Stimulated activated naive CD8-positive, alpha-beta T cell treated with anti-CD3 and anti-CD28 coated beads, Interleukin-15, amount 100 ng/mL, for 72 hours (primary cell): ENCODE data around the gene NRG2.

ENCODE experiments used
- ATAC-seq: fragments of 150-1000 bp; cut with Tn5 transposase; 2 replicates; pipeline ENCODE4 v1.10.0; 2021; ENCODE audit warnings: mild to moderate bottlenecking, moderate library complexity
- DNase-seq, 2 donors: peaks; one replicate each; pipeline ENCODE4 v3.0.0; 2021 to 2022
- H3K27ac Mint-ChIP-seq, 2 donors: one replicate each; pipeline ENCODE4 v1.8.0; 2022; ENCODE audit warnings: mild to moderate bottlenecking in 2 of 2, mixed read lengths in 2 of 2, moderate library complexity in 2 of 2
- H3K27me3 Mint-ChIP-seq: one replicate; pipeline ENCODE4 v1.8.0; 2022; ENCODE audit warnings: mixed read lengths
- H3K4me1 Mint-ChIP-seq: one replicate; pipeline ENCODE4 v1.8.0; 2022; ENCODE audit warnings: mild to moderate bottlenecking, mixed read lengths
- H3K4me3 Mint-ChIP-seq, 2 donors: one replicate each; pipeline ENCODE4 v1.8.0; 2022; ENCODE audit warnings: mild to moderate bottlenecking in 2 of 2, mixed read lengths in 2 of 2, moderate library complexity in 1 of 2
- H3K9me3 Mint-ChIP-seq, 2 donors: one replicate each; pipeline ENCODE4 v1.8.0; 2022; ENCODE audit warnings: mixed read lengths in 2 of 2

The NRG2 gene

GRCh38 chr5:140024928-140025327 lies 18.2 kb downstream of the NRG2 start:
- Mint-ChIP-seq H3K27ac (peak overlapping the region in 1 of 2 donors; percentile 29), H3K27me3 (peaks cover 41% of the 10 kb centered on the region), H3K4me3 (no peak overlapping the region), H3K9me3 (no peaks in the 10 kb centered on the region), H3K4me1 (no peaks in the 10 kb centered on the region)
- DNase-seq = no peak
- ATAC-seq = no peak

GRCh38 chr5:140023611-140024191 lies 19.4 kb downstream of the NRG2 start:
- no peak overlapping the region for H3K4me3 Mint-ChIP-seq
- H3K9me3 Mint-ChIP-seq = no peaks in the 10 kb centered on the region
- peaks cover 31% of the 10 kb centered on the region for H3K27me3 Mint-ChIP-seq
- no peak for ATAC-seq
- no peak for DNase-seq
- no peak overlapping the region for H3K27ac Mint-ChIP-seq
- H3K4me1 Mint-ChIP-seq = no peaks in the 10 kb centered on the region

GRCh38 chr5:140020601-140021177 lies 22.4 kb downstream of the NRG2 start:
- H3K27me3 Mint-ChIP-seq = peaks cover 15% of the 10 kb centered on the region
- no peaks in the 10 kb centered on the region for H3K9me3 Mint-ChIP-seq
- ATAC-seq (no peak), DNase-seq (no peak)
- H3K4me3 Mint-ChIP-seq = no peak overlapping the region
- H3K4me1 Mint-ChIP-seq = no peaks in the 10 kb centered on the region
- no peak overlapping the region for H3K27ac Mint-ChIP-seq

GRCh38 chr5:140018920-140019644 lies 24.0 kb downstream of the NRG2 start:
- no peaks in the 10 kb centered on the region for H3K27me3 Mint-ChIP-seq
- H3K9me3 Mint-ChIP-seq = no peaks in the 10 kb centered on the region
- DNase-seq = no peak
- H3K4me3 Mint-ChIP-seq = no peak overlapping the region
- no peaks in the 10 kb centered on the region for H3K4me1 Mint-ChIP-seq
- H3K27ac Mint-ChIP-seq = no peak overlapping the region
- no peak for ATAC-seq

- ATAC-seq = no peak
- no peaks in the 10 kb centered on the region for H3K4me1 Mint-ChIP-seq
These were observed 24.6 kb downstream of the NRG2 start for GRCh38 chr5:140018517-140018916.

GRCh38 chr5:140018096-140018481 lies 25.0 kb downstream of the NRG2 start:
- Mint-ChIP-seq H3K27ac (no peak overlapping the region), H3K4me3 (no peak overlapping the region), H3K9me3 (no peaks in the 10 kb centered on the region), H3K27me3 (no peaks in the 10 kb centered on the region), H3K4me1 (no peaks in the 10 kb centered on the region)
- no peak for DNase-seq
- no peak for ATAC-seq

More at GRCh38 chr5:140018517-140018916, 24.6 kb downstream of the NRG2 start:
- no peak overlapping the region for H3K4me3 Mint-ChIP-seq
- DNase-seq = no peak
- no peaks in the 10 kb centered on the region for H3K27me3 Mint-ChIP-seq
- H3K27ac Mint-ChIP-seq = no peak overlapping the region
- H3K9me3 Mint-ChIP-seq = no peaks in the 10 kb centered on the region

- DNase-seq (no peak), ATAC-seq (no peak)
- Mint-ChIP-seq H3K9me3 (no peaks in the 10 kb centered on the region), H3K27ac (no peak overlapping the region), H3K4me3 (no peak overlapping the region), H3K4me1 (no peaks in the 10 kb centered on the region), H3K27me3 (no peaks in the 10 kb centered on the region)
These were observed 25.6 kb downstream of the NRG2 start for GRCh38 chr5:140017397-140018095.

GRCh38 chr5:140015706-140016105 lies 27.4 kb downstream of the NRG2 start:
- Mint-ChIP-seq H3K27ac (no peak overlapping the region), H3K9me3 (no peaks in the 10 kb centered on the region), H3K4me3 (no peak overlapping the region), H3K27me3 (no peaks in the 10 kb centered on the region), H3K4me1 (no peaks in the 10 kb centered on the region)
- ATAC-seq = no peak
- DNase-seq = no peak

- DNase-seq (no peak), ATAC-seq (no peak)
- H3K9me3 Mint-ChIP-seq = no peaks in the 10 kb centered on the region
- H3K27me3 Mint-ChIP-seq = peaks cover 1% of the 10 kb centered on the region
- no peak overlapping the region for H3K4me3 Mint-ChIP-seq
- H3K27ac Mint-ChIP-seq = no peak overlapping the region
- H3K4me1 Mint-ChIP-seq = no peaks in the 10 kb centered on the region
These were observed 28.3 kb downstream of the NRG2 start for GRCh38 chr5:140014751-140015150.

- ATAC-seq (no peak), DNase-seq (no peak)
- Mint-ChIP-seq H3K4me3 (no peak overlapping the region), H3K27me3 (peaks cover 6% of the 10 kb centered on the region), H3K4me1 (no peaks in the 10 kb centered on the region), H3K27ac (no peak overlapping the region), H3K9me3 (no peaks in the 10 kb centered on the region)
These were observed 29.6 kb downstream of the NRG2 start for GRCh38 chr5:140013536-140013935.

- Mint-ChIP-seq H3K27me3 (peaks cover 6% of the 10 kb centered on the region), H3K4me1 (no peaks in the 10 kb centered on the region), H3K4me3 (no peak overlapping the region), H3K27ac (no peak overlapping the region), H3K9me3 (no peaks in the 10 kb centered on the region)
- DNase-seq (no peak), ATAC-seq (no peak)
These were observed 30.7 kb downstream of the NRG2 start for GRCh38 chr5:140012443-140012842.

- Mint-ChIP-seq H3K4me3 (no peak overlapping the region), H3K27ac (no peak overlapping the region), H3K4me1 (no peaks in the 10 kb centered on the region), H3K27me3 (peaks cover 6% of the 10 kb centered on the region), H3K9me3 (no peaks in the 10 kb centered on the region)
- DNase-seq (no peak), ATAC-seq (no peak)
These were observed 31.7 kb downstream of the NRG2 start for GRCh38 chr5:140011297-140011802.

- no peak for ATAC-seq
- H3K27ac Mint-ChIP-seq = no peak overlapping the region
- peaks cover 6% of the 10 kb centered on the region for H3K27me3 Mint-ChIP-seq
- no peak for DNase-seq
- H3K4me3 Mint-ChIP-seq = no peak overlapping the region
- H3K9me3 Mint-ChIP-seq = no peaks in the 10 kb centered on the region
- H3K4me1 Mint-ChIP-seq = no peaks in the 10 kb centered on the region
These were observed 32.3 kb downstream of the NRG2 start for GRCh38 chr5:140010798-140011197.

GRCh38 chr5:140007311-140007710 lies 35.8 kb downstream of the NRG2 start:
- Mint-ChIP-seq H3K27ac (no peak overlapping the region), H3K4me1 (no peaks in the 10 kb centered on the region), H3K9me3 (no peaks in the 10 kb centered on the region), H3K27me3 (peaks cover 39% of the 10 kb centered on the region), H3K4me3 (no peak overlapping the region)
- DNase-seq = no peak
- ATAC-seq = no peak

GRCh38 chr5:140005145-140005591 lies 37.9 kb downstream of the NRG2 start:
- no peak overlapping the region for H3K27ac Mint-ChIP-seq
- H3K4me1 Mint-ChIP-seq = no peaks in the 10 kb centered on the region
- no peak for DNase-seq
- H3K27me3 Mint-ChIP-seq = peaks cover 54% of the 10 kb centered on the region
- ATAC-seq = no peak
- no peaks in the 10 kb centered on the region for H3K9me3 Mint-ChIP-seq
- no peak overlapping the region for H3K4me3 Mint-ChIP-seq

GRCh38 chr5:140004174-140004573 lies 38.9 kb downstream of the NRG2 start:
- no peak for ATAC-seq
- no peak for DNase-seq
- H3K27me3 Mint-ChIP-seq = peaks cover 51% of the 10 kb centered on the region
- no peak overlapping the region for H3K27ac Mint-ChIP-seq
- H3K4me3 Mint-ChIP-seq = no peak overlapping the region
- H3K4me1 Mint-ChIP-seq = no peaks in the 10 kb centered on the region
- no peaks in the 10 kb centered on the region for H3K9me3 Mint-ChIP-seq
